Breast epithelium (tissue), 4 donors: ENCODE measurements around the gene MYF5. TPM values are rescaled to one million over a fixed set of nuclear protein-coding genes. Genes with fewer than 3 reads are reported as not detected.

Experiments used
- DNase-seq, 2 donors: peaks; one replicate each; pipeline ENCODE4 v3.0.0-alpha.2; 2019; ENCODE audit warnings: low spot score in 2 of 2
- H3K27ac ChIP-seq, 2 donors: fragments of 200-600 bp; sonication (generic) in 1 of 2; one replicate each; pipeline ENCODE4 v1.5.1; 2016 to 2019; ENCODE audit warnings: mild to moderate bottlenecking in 1 of 2
- H3K27me3 ChIP-seq, 2 donors: fragments of 200-600 bp; sonication (generic) in 1 of 2; one replicate each; pipeline versions ENCODE4 v1.5.1 to v1.6.0; 2017 to 2019; ENCODE audit warnings: control low read depth in 1 of 2, mild to moderate bottlenecking in 1 of 2
- H3K36me3 ChIP-seq: fragments of 200-600 bp; one replicate; pipeline ENCODE4 v1.5.1; 2019
- H3K4me1 ChIP-seq, 2 donors: fragments of 200-600 bp; sonication (generic); one replicate each; pipeline ENCODE4 v1.5.1; 2016 to 2019; ENCODE audit warnings: control low read depth in 1 of 2
- H3K4me3 ChIP-seq, 3 donors: fragments of 200-600 bp; sonication (generic); 1 replicate in 2 of 3; 2 replicates in 1 of 3; pipeline ENCODE4 v1.5.1; 2016 to 2019; ENCODE audit warnings: mild to moderate bottlenecking in 3 of 3, moderate library complexity in 2 of 3
- H3K9me3 ChIP-seq, 2 donors: fragments of 200-600 bp; sonication (generic) in 1 of 2; one replicate each; pipeline ENCODE4 v1.5.1; 2016 to 2019; ENCODE audit warnings: control low read depth in 1 of 2
- CTCF ChIP-seq, 3 donors: fragments of 450-650 bp; IDR thresholded peaks; one replicate each; pipeline ENCODE4 v1.5.1; 2016 to 2017; ENCODE audit warnings: antibody characterized with exemption in 3 of 3, mild to moderate bottlenecking in 3 of 3, moderate library complexity in 3 of 3
- POLR2A ChIP-seq: fragments of 450-650 bp; IDR thresholded peaks from one replicate; pipeline ENCODE4 v1.6.1; 2016; ENCODE audit warnings: antibody characterized with exemption, mild to moderate bottlenecking, moderate library complexity
- POLR2AphosphoS5 ChIP-seq, 3 donors: sonication (generic); formaldehyde crosslinking; IDR thresholded peaks; one replicate each; pipeline ENCODE4 v1.6.1; 2017; ENCODE audit warnings: antibody characterized with exemption in 3 of 3
- intact Hi-C: fragments of 100-400 bp; cut with DNase I; formaldehyde crosslinking; loops from one replicate; pipeline ENCODE4 v1.15.1; 2023; ENCODE audit warnings: low total_unique reads
- total RNA-seq, 3 donors: library from RNA; depleted of rRNA; stranded (reverse); fragments of >200 nt; gene quantifications; one replicate each; pipeline ENCODE4 v1.1.0, GENCODE V29; 2016

The MYF5 gene
- total RNA-seq, 3 donors from 2014 or later, result not detected

- H3K27ac ChIP-seq, result no peak overlapping the region
- no peaks in the 10 kb centered on the region for H3K27me3 ChIP-seq
- H3K36me3 ChIP-seq, result no peaks in the 10 kb centered on the region
- no peaks in the 10 kb centered on the region for H3K9me3 ChIP-seq
- intact Hi-C loops, result no loop called here
- DNase-seq, result no peak
- no peak overlapping the region for H3K4me3 ChIP-seq
- no peaks in the 10 kb centered on the region for H3K4me1 ChIP-seq
- no peak for TF ChIP-seq POLR2AphosphoS5 (IDR thresholded peaks at IDR 0.05)
- no peak for TF ChIP-seq POLR2A
- TF ChIP-seq CTCF (IDR thresholded peaks at IDR 0.05), result no peak
Observed at GRCh38 chr12:80747800-80748199, 31.1 kb downstream of the MYF5 start.

- Histone ChIP-seq H3K9me3 (no peaks in the 10 kb centered on the region), H3K4me1 (no peaks in the 10 kb centered on the region), H3K27ac (no peak overlapping the region), H3K36me3 (no peaks in the 10 kb centered on the region), H3K4me3 (no peak overlapping the region), H3K27me3 (no peaks in the 10 kb centered on the region)
- intact Hi-C loops, result no loop called here
- TF ChIP-seq POLR2AphosphoS5 (IDR thresholded peaks at IDR 0.05) (no peak), CTCF (IDR thresholded peaks at IDR 0.05) (no peak), POLR2A (no peak)
- no peak for DNase-seq
Observed at GRCh38 chr12:80749456-80749855, 32.7 kb downstream of the MYF5 start.

GRCh38 chr12:80752464-80752863 lies 35.8 kb downstream of the MYF5 start:
- TF ChIP-seq CTCF (IDR thresholded peaks at IDR 0.05), result no peak
- TF ChIP-seq POLR2AphosphoS5 (IDR thresholded peaks at IDR 0.05), result no peak
- TF ChIP-seq POLR2A, result no peak
- no peak for DNase-seq

GRCh38 chr12:80754274-80754673 lies 37.6 kb downstream of the MYF5 start:
- intact Hi-C loops, result loop anchor here (5.0 kb wide), 1 partner anchor 138 kb away; no protein-coding TSS in a partner anchor
- no peak overlapping the region for H3K27ac ChIP-seq
- H3K4me1 ChIP-seq, result no peaks in the 10 kb centered on the region
- TF ChIP-seq POLR2AphosphoS5 (IDR thresholded peaks at IDR 0.05) (no peak), CTCF (IDR thresholded peaks at IDR 0.05) (no peak), POLR2A (no peak)
- H3K27me3 ChIP-seq, result no peaks in the 10 kb centered on the region
- no peaks in the 10 kb centered on the region for H3K36me3 ChIP-seq
- DNase-seq, result no peak
- H3K4me3 ChIP-seq, result no peak overlapping the region
- no peaks in the 10 kb centered on the region for H3K9me3 ChIP-seq

More at GRCh38 chr12:80752464-80752863, 35.8 kb downstream of the MYF5 start:
- H3K27me3 ChIP-seq, result no peaks in the 10 kb centered on the region
- H3K27ac ChIP-seq, result no peak overlapping the region
- no peaks in the 10 kb centered on the region for H3K4me1 ChIP-seq
- no peak overlapping the region for H3K4me3 ChIP-seq
- H3K9me3 ChIP-seq, result no peaks in the 10 kb centered on the region
- no peaks in the 10 kb centered on the region for H3K36me3 ChIP-seq
- intact Hi-C loops, result loop anchor here (5.0 kb wide), 1 partner anchor 140 kb away; no protein-coding TSS in a partner anchor

GRCh38 chr12:80756875-80757274 lies 40.2 kb downstream of the MYF5 start:
- DNase-seq, result no peak
- no peak for TF ChIP-seq POLR2AphosphoS5 (IDR thresholded peaks at IDR 0.05)
- TF ChIP-seq POLR2A, result no peak
- TF ChIP-seq CTCF (IDR thresholded peaks at IDR 0.05), result no peak
- Histone ChIP-seq H3K27me3 (no peaks in the 10 kb centered on the region), H3K9me3 (no peaks in the 10 kb centered on the region), H3K36me3 (no peaks in the 10 kb centered on the region), H3K27ac (no peak overlapping the region), H3K4me1 (no peaks in the 10 kb centered on the region), H3K4me3 (no peak overlapping the region)
- intact Hi-C loops, result no loop called here
